Endodermal cell (in vitro differentiated cells): ENCODE measurements around the gene APPL2. TPM values are rescaled to one million over a fixed set of nuclear protein-coding genes. Genes with fewer than 3 reads are reported as not detected.
A peak's percentile ranks its signal among the peaks of the same experiment; 100 is the strongest.

Experiments
- DNase-seq: peaks from one replicate; pipeline ENCODE4 v3.0.0-alpha.2; 2017
- H3K27ac ChIP-seq: 2 replicates; pipeline ENCODE4 v1.5.1; 2013; ENCODE audit warnings: mild to moderate bottlenecking, low read depth, low read length, moderate library complexity
- H3K27me3 ChIP-seq: 2 replicates; pipeline ENCODE4 v1.6.1; 2013; ENCODE audit warnings: mild to moderate bottlenecking, low read length, moderate library complexity; ENCODE audit not compliant: insufficient read depth, control insufficient read depth, poor library complexity, severe bottlenecking
- H3K36me3 ChIP-seq: 2 replicates; pipeline ENCODE4 v1.7.0; 2013; ENCODE audit warnings: mild to moderate bottlenecking, low read length, moderate library complexity; ENCODE audit not compliant: control insufficient read depth, insufficient read depth
- H3K4me1 ChIP-seq: one replicate; pipeline ENCODE4 v1.7.0; 2013; ENCODE audit warnings: low read length; ENCODE audit not compliant: control insufficient read depth, insufficient read depth
- H3K4me3 ChIP-seq: 2 replicates; pipeline ENCODE4 v1.5.1; 2013; ENCODE audit warnings: mild to moderate bottlenecking, low read length, moderate library complexity
- H3K9ac ChIP-seq: 2 replicates; pipeline ENCODE4 v1.6.1; 2013; ENCODE audit warnings: mild to moderate bottlenecking, low read length, moderate library complexity; ENCODE audit not compliant: poor library complexity, severe bottlenecking; ENCODE audit errors: extremely low read depth
- H3K9me3 ChIP-seq: 2 replicates; pipeline ENCODE4 v1.6.1; 2013; ENCODE audit warnings: mild to moderate bottlenecking, low read length, moderate library complexity; ENCODE audit not compliant: control insufficient read depth
- H3K27ac Mint-ChIP-seq: 2 replicates; pipeline ENCODE4 v1.8.0; 2020; ENCODE audit warnings: mixed read lengths
- H3K27me3 Mint-ChIP-seq: 2 replicates; pipeline ENCODE4 v1.8.0; 2021; ENCODE audit warnings: mild to moderate bottlenecking, mixed read lengths; ENCODE audit not compliant: insufficient read depth
- H3K36me3 Mint-ChIP-seq: 2 replicates; pipeline ENCODE4 v1.8.0; 2020; ENCODE audit warnings: low read depth, mixed read lengths
- H3K4me1 Mint-ChIP-seq: 2 replicates; pipeline ENCODE4 v1.8.0; 2020; ENCODE audit warnings: mixed read lengths
- H3K4me3 Mint-ChIP-seq: 2 replicates; pipeline ENCODE4 v1.8.0; 2020; ENCODE audit warnings: mild to moderate bottlenecking, moderate library complexity, mixed read lengths
- H3K9me3 Mint-ChIP-seq: 2 replicates; pipeline ENCODE4 v1.8.0; 2020; ENCODE audit warnings: mild to moderate bottlenecking, mixed read lengths
- CTCF ChIP-seq: fragments of 200-600 bp; sonication (generic); conservative IDR thresholded peaks from 2 replicates; pipeline ENCODE4 v1.5.0; 2021; ENCODE audit warnings: antibody characterized with exemption, mild to moderate bottlenecking
- WGBS, 2 experiments: methylation state at CpG; one replicate each; pipeline versions ENCODE4 v1.1.5 to v1.1.7; 2013; ENCODE audit warnings: missing lambda C conversion rate in 2 of 2, mixed read lengths in 1 of 2; ENCODE audit not compliant: insufficient coverage in 1 of 2, insufficient read length in 1 of 2; 5-methylcytosine and 5-hydroxymethylcytosine counted together
- total RNA-seq, 2 donors: library from RNA; stranded (reverse); fragmentation: NEBNext Ultra II Directional in 1 of 2; extraction: Animal tissue kit (Norgen Biotek cat#: 25700) in 1 of 2; gene quantifications; 2 replicates in 1 of 2; 3 replicates in 1 of 2; pipeline ENCODE4 v1.2.1, GENCODE V29; 2021

Gene APPL2
- total RNA-seq, 2 donors from 2014 or later, result 31.8 to 35.2 TPM

GRCh38 chr12:105264771-105265170 is 28.8 kb upstream of the APPL2 start:
- no peak for TF ChIP-seq CTCF
- no peak overlapping the region for H3K4me3 Mint-ChIP-seq

GRCh38 chr12:105262461-105263184 is 26.6 kb upstream of the APPL2 start:
- no peak overlapping the region for H3K27ac Mint-ChIP-seq
- DNase-seq, result peak; percentile 34
- H3K4me1 ChIP-seq, result no peaks in the 10 kb centered on the region
- TF ChIP-seq CTCF, result no peak
- peaks cover 8% of the 10 kb centered on the region for H3K27me3 Mint-ChIP-seq
- no peaks in the 10 kb centered on the region for H3K4me1 Mint-ChIP-seq
- no peak overlapping the region for H3K9ac ChIP-seq
- no peak overlapping the region for H3K4me3 ChIP-seq
- no peaks in the 10 kb centered on the region for H3K36me3 Mint-ChIP-seq
- no peaks in the 10 kb centered on the region for H3K9me3 ChIP-seq
- H3K9me3 Mint-ChIP-seq, result no peaks in the 10 kb centered on the region
- H3K4me3 Mint-ChIP-seq, result no peak overlapping the region
- no peak overlapping the region for H3K27ac ChIP-seq
- H3K27me3 ChIP-seq, result no peaks in the 10 kb centered on the region
- 89 to 100% methylated on average over 3 to 5 of the region's 6 CpGs for WGBS, 2 experiments
- no peaks in the 10 kb centered on the region for H3K36me3 ChIP-seq

More at GRCh38 chr12:105264771-105265170, 28.8 kb upstream of the APPL2 start:
- H3K9me3 ChIP-seq, result no peaks in the 10 kb centered on the region
- H3K4me1 ChIP-seq, result no peaks in the 10 kb centered on the region
- no peak for DNase-seq
- peaks cover 8% of the 10 kb centered on the region for H3K27me3 Mint-ChIP-seq
- H3K9me3 Mint-ChIP-seq, result no peaks in the 10 kb centered on the region
- H3K4me1 Mint-ChIP-seq, result no peaks in the 10 kb centered on the region
- no peak overlapping the region for H3K4me3 ChIP-seq
- H3K27ac ChIP-seq, result no peak overlapping the region
- H3K36me3 ChIP-seq, result no peaks in the 10 kb centered on the region
- no peaks in the 10 kb centered on the region for H3K27me3 ChIP-seq
- no peaks in the 10 kb centered on the region for H3K36me3 Mint-ChIP-seq
- WGBS, 2 experiments, result 95 to 100% methylated on average over 3 to 4 of the region's 4 CpGs
- no peak overlapping the region for H3K27ac Mint-ChIP-seq
- no peak overlapping the region for H3K9ac ChIP-seq

DNA sequence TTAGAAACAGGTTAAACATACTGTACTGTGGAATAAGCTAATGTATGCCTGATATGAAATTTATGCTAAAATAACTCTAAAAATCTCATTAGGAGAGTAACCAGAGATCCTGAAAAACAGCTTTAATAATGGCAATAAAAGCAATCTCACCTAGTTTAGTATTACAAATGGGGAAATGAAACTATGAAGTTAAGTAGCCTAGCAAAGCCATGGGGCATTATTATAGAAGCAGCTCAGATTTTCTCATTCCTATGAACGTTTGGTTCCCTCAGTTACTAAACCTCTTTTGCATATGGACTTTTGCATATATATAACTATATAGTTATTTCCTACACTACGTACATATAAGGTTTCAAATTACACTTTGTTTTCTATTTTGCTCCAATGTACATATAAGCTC is 25.0 kb upstream of the APPL2 start:
- Histone ChIP-seq H3K4me3 (no peak overlapping the region), H3K4me1 (no peaks in the 10 kb centered on the region), H3K27ac (no peak overlapping the region), H3K9me3 (no peaks in the 10 kb centered on the region), H3K36me3 (no peaks in the 10 kb centered on the region), H3K9ac (no peak overlapping the region), H3K27me3 (no peaks in the 10 kb centered on the region)
- DNase-seq, result no peak
- WGBS, 2 experiments, result 98% methylated on average over 2 of the region's 2 CpGs; no CpG with 5 or more reads in 1 of the 2 experiments
- Mint-ChIP-seq H3K9me3 (no peaks in the 10 kb centered on the region), H3K4me1 (no peaks in the 10 kb centered on the region), H3K4me3 (no peak overlapping the region), H3K36me3 (no peaks in the 10 kb centered on the region), H3K27me3 (peaks cover 8% of the 10 kb centered on the region), H3K27ac (no peak overlapping the region)
- TF ChIP-seq CTCF, result no peak
